ENCODE measurements around the gene GNA15. TPM values are rescaled to one million over a fixed set of nuclear protein-coding genes. Genes with fewer than 3 reads are reported as not detected.

GNA15 gene
- total and polyA plus RNA-seq, 2 of the 8 experiments (the other 6 are each of a cell fraction or from before 2014, with no cell fraction given): 0.26 to 0.45 TPM

GRCh38 chr19:3146677-3147100 lies 10.9 kb downstream of the GNA15 start (continued):
- no peak for TF ChIP-seq ATF3 (IDR thresholded peaks at IDR 0.05; ENCODE audit: insufficient read depth, low read depth, low read length)
- no peak for TF ChIP-seq SAP30 (IDR thresholded peaks at IDR 0.05; ENCODE audit: insufficient read depth, insufficient replicate concordance, low read length)
- TF ChIP-seq BCL11A (IDR thresholded peaks at IDR 0.05; ENCODE audit: low read depth in 2 of 2, low read length in 2 of 2): no peak
- peak; percentile 34 to 48; a peak in 2 of 4 replicates for TF ChIP-seq RAD21 (IDR thresholded peaks at IDR 0.05 in 1 of 2, conservative IDR thresholded peaks at IDR 0.05 in 1 of 2; ENCODE audit: low read depth in 2 of 2, low read length in 2 of 2)
- 0 out of 2 replicates have a peak, but pooled peaks have one; percentile 22 for TF ChIP-seq MAX (IDR thresholded peaks at IDR 0.05)
- TF ChIP-seq SIRT6 (IDR thresholded peaks at IDR 0.05; ENCODE audit: low read length): no peak
- TF ChIP-seq POLR2A (IDR thresholded peaks at IDR 0.05; ENCODE audit: control extremely low read depth in 1 of 2, low read depth in 2 of 2, low read length in 2 of 2): no peak
- TF ChIP-seq HDAC2 (IDR thresholded peaks at IDR 0.05; ENCODE audit: borderline replicate concordance in 1 of 2, low read depth in 2 of 2, low read length in 2 of 2): peak in 1 of 2 experiments; percentile 94; a peak in 1 of 4 replicates
- TF ChIP-seq EZH2 (IDR thresholded peaks at IDR 0.05; ENCODE audit: low read depth, low read length, severe bottlenecking): no peak
- TF ChIP-seq GTF2F1 (IDR thresholded peaks at IDR 0.05; ENCODE audit: borderline replicate concordance, low read depth, low read length): no peak
- no peak for TF ChIP-seq BRCA1 (IDR thresholded peaks at IDR 0.05; ENCODE audit: low read depth, low read length)
- no peak for TF ChIP-seq TAF7 (optimal IDR thresholded peaks at IDR 0.05; ENCODE audit: borderline replicate concordance, low read depth, low read length)
- peak; percentile 97 for TF ChIP-seq KDM1A (IDR thresholded peaks at IDR 0.05; ENCODE audit: borderline replicate concordance, low read length)
- TF ChIP-seq EGR1 (IDR thresholded peaks at IDR 0.05; ENCODE audit: borderline replicate concordance, low read depth, low read length): no peak
- TF ChIP-seq BACH1 (IDR thresholded peaks at IDR 0.05; ENCODE audit: low read length): no peak
- no peak for TF ChIP-seq JUND (IDR thresholded peaks at IDR 0.05; ENCODE audit: low read length)
- TF ChIP-seq CTBP2 (IDR thresholded peaks at IDR 0.05; ENCODE audit: borderline replicate concordance, insufficient read depth, insufficient read length, low read length): no peak
- TF ChIP-seq TEAD4 (IDR thresholded peaks at IDR 0.05; ENCODE audit: low read depth, low read length): no peak
- TF ChIP-seq CTCF (IDR thresholded peaks at IDR 0.05; ENCODE audit: control extremely low read depth in 1 of 3, insufficient read depth in 1 of 3, low read depth in 1 of 3, low read length in 3 of 3): peak; percentile 81 to 95 (median 90)
